HG03439 (cell line): Measurements from ENCODE around the gene MACROD2.
A peak's percentile ranks its signal among the peaks of the same experiment; 100 is the strongest.

ENCODE experiments used
- ATAC-seq: cut with Tn5 transposase; IDR thresholded peaks from one replicate; pipeline ENCODE4 v1.9.1; 2021; ENCODE audit warnings: mild to moderate bottlenecking, moderate library complexity; ENCODE audit not compliant: unreplicated experiment

MACROD2 gene

GRCh38 chr20:14698125-14698524 is 702.8 kb downstream of the MACROD2 start:
- no peak for ATAC-seq

- ATAC-seq = no peak
Measured at GRCh38 chr20:14698605-14699373, 703.5 kb downstream of the MACROD2 start.

- ATAC-seq = no peak
Measured at GRCh38 chr20:14700639-14700960, 705.3 kb downstream of the MACROD2 start.

- ATAC-seq = no peak
Measured at GRCh38 chr20:14701326-14701725, 706.0 kb downstream of the MACROD2 start.

- no peak for ATAC-seq
Measured at GRCh38 chr20:14706555-14706954, 711.2 kb downstream of the MACROD2 start.

GRCh38 chr20:14707026-14707680 is 711.8 kb downstream of the MACROD2 start:
- ATAC-seq = no peak

GRCh38 chr20:14707865-14708596 is 712.7 kb downstream of the MACROD2 start:
- no peak for ATAC-seq

GRCh38 chr20:14709439-14709838 is 714.1 kb downstream of the MACROD2 start:
- ATAC-seq = no peak

GRCh38 chr20:14710951-14711350 is 715.6 kb downstream of the MACROD2 start:
- no peak for ATAC-seq

GRCh38 chr20:14711652-14712051 is 716.3 kb downstream of the MACROD2 start:
- ATAC-seq = no peak

- no peak for ATAC-seq
Measured at GRCh38 chr20:14712302-14712739, 717.0 kb downstream of the MACROD2 start.

GRCh38 chr20:14715400-14715799 is 720.1 kb downstream of the MACROD2 start:
- no peak for ATAC-seq

GRCh38 chr20:14716351-14716801 is 721.1 kb downstream of the MACROD2 start:
- ATAC-seq = no peak

- ATAC-seq = peak; percentile 86
Measured at GRCh38 chr20:14717134-14717999, 722.1 kb downstream of the MACROD2 start.

- ATAC-seq = no peak
Measured at GRCh38 chr20:14720251-14720650, 724.9 kb downstream of the MACROD2 start.

GRCh38 chr20:14721926-14722452 is 726.7 kb downstream of the MACROD2 start:
- ATAC-seq = no peak

- no peak for ATAC-seq
Measured at GRCh38 chr20:14723614-14724013, 728.3 kb downstream of the MACROD2 start.

GRCh38 chr20:14724036-14724435 is 728.7 kb downstream of the MACROD2 start:
- ATAC-seq = no peak

GRCh38 chr20:14724468-14724867 is 729.2 kb downstream of the MACROD2 start:
- no peak for ATAC-seq

GRCh38 chr20:14726591-14726990 is 731.3 kb downstream of the MACROD2 start:
- no peak for ATAC-seq
